Measurements from ENCODE around the gene SV2C.
"Not testable (repeated sequence)": the region's sequence is repeated elsewhere in the genome, so short reads cannot be mapped to it uniquely, and the experiment has no call there.

Gene SV2C

GRCh38 chr5:76341651-76342334 is 258.6 kb downstream of the SV2C start:
- DNase-seq (ENCODE audit: low read depth) = no peak

- no peak for DNase-seq (ENCODE audit: low read depth)
Observed at GRCh38 chr5:76342474-76342873, 259.3 kb downstream of the SV2C start.

GRCh38 chr5:76345582-76345981 is 262.4 kb downstream of the SV2C start:
- DNase-seq (ENCODE audit: low read depth) = no peak

- no peak for DNase-seq (ENCODE audit: low read depth)
Observed at GRCh38 chr5:76351176-76351575, 268.0 kb downstream of the SV2C start.

GRCh38 chr5:76351577-76351976 is 268.4 kb downstream of the SV2C start:
- no peak for DNase-seq (ENCODE audit: low read depth)

GRCh38 chr5:76356887-76357286 is 273.7 kb downstream of the SV2C start:
- DNase-seq (ENCODE audit: low read depth) = no peak

GRCh38 chr5:76363352-76364225 is 280.4 kb downstream of the SV2C start:
- no peak for DNase-seq (ENCODE audit: low read depth)

GRCh38 chr5:76364226-76364589 is 281.0 kb downstream of the SV2C start:
- no peak for DNase-seq (ENCODE audit: low read depth)

- DNase-seq (ENCODE audit: low read depth) = no peak
Observed at GRCh38 chr5:76365561-76365960, 282.4 kb downstream of the SV2C start.

GRCh38 chr5:76366596-76366995 is 283.4 kb downstream of the SV2C start:
- no peak for DNase-seq (ENCODE audit: low read depth)

- DNase-seq (ENCODE audit: low read depth) = no peak
Observed at GRCh38 chr5:76367623-76368371, 284.6 kb downstream of the SV2C start.

GRCh38 chr5:76368941-76369340 is 285.8 kb downstream of the SV2C start:
- no peak for DNase-seq (ENCODE audit: low read depth)

GRCh38 chr5:76369668-76370067 is 286.5 kb downstream of the SV2C start:
- not testable (repeated sequence) for DNase-seq (ENCODE audit: low read depth)

GRCh38 chr5:76371960-76372322 is 288.8 kb downstream of the SV2C start:
- DNase-seq (ENCODE audit: low read depth) = no peak

- DNase-seq (ENCODE audit: low read depth) = peak; percentile 76
Observed at GRCh38 chr5:76372323-76373054, 289.3 kb downstream of the SV2C start.

GRCh38 chr5:76376148-76376865 is 293.1 kb downstream of the SV2C start:
- no peak for DNase-seq (ENCODE audit: low read depth)

- DNase-seq (ENCODE audit: low read depth) = no peak
Observed at GRCh38 chr5:76376866-76377230, 293.7 kb downstream of the SV2C start.

GRCh38 chr5:76378355-76378754 is 295.2 kb downstream of the SV2C start:
- no peak for DNase-seq (ENCODE audit: low read depth)

- no peak for DNase-seq (ENCODE audit: low read depth)
Observed at GRCh38 chr5:76379316-76379715, 296.1 kb downstream of the SV2C start.

- no peak for DNase-seq (ENCODE audit: low read depth)
Observed at GRCh38 chr5:76379855-76380254, 296.7 kb downstream of the SV2C start.

- no peak for DNase-seq (ENCODE audit: low read depth)
Observed at GRCh38 chr5:76380346-76381066, 297.3 kb downstream of the SV2C start.

Data from GM04504 (cell line).